OCI-LY7 (cell line): ENCODE data around the gene PLEKHM1. TPM values are rescaled to one million over a fixed set of nuclear protein-coding genes. Genes with fewer than 3 reads are reported as not detected.

Source experiments
- BruUV-seq: library from RNA; stranded (reverse); fragments of 400-500 nt; replicated peaks from 2 replicates; lab custom pipeline; 2021; lab: Mats Ljungman, UMichigan
- CTCF ChIA-PET: fragments of 300-600 bp; sonication (Branson Sonifier 250); formaldehyde crosslinking; loops from one replicate; lab custom pipeline; 2022; ENCODE audit warnings: antibody characterized with exemption; ENCODE audit not compliant: unreplicated experiment; lab: Charles Lee
- POLR2A ChIA-PET: fragments of 300-600 bp; sonication (Branson Sonifier 250); formaldehyde crosslinking; loops from one replicate; lab custom pipeline; 2022; ENCODE audit warnings: antibody characterized with exemption; lab: Charles Lee
- DNase-seq: peaks from one replicate; pipeline ENCODE4 v3.0.0-alpha.2; 2015; ENCODE audit warnings: low spot score
- H2AFZ ChIP-seq: fragments of 200-600 bp; sonication (generic), shearing (Covaris generic); 2 replicates; pipeline ENCODE4 v1.6.1; 2014; ENCODE audit warnings: mild to moderate bottlenecking, antibody characterized with exemption, low read length, moderate library complexity
- H3K27ac ChIP-seq: fragments of 200-600 bp; sonication (generic); 2 replicates; pipeline ENCODE4 v1.5.1; 2014; ENCODE audit warnings: mixed run types, low read depth, mild to moderate bottlenecking, moderate library complexity, low read length, inconsistent platforms; ENCODE audit not compliant: poor library complexity, severe bottlenecking
- H3K36me3 ChIP-seq: fragments of 200-600 bp; sonication (generic); 2 replicates; pipeline ENCODE4 v1.6.1; 2014; ENCODE audit warnings: mild to moderate bottlenecking, antibody characterized with exemption, low read length, moderate library complexity, mixed read lengths; ENCODE audit not compliant: insufficient read depth
- H3K4me1 ChIP-seq: fragments of 200-600 bp; sonication (generic); 2 replicates; pipeline ENCODE4 v1.5.1; 2014; ENCODE audit warnings: mild to moderate bottlenecking, low read length; ENCODE audit not compliant: insufficient read depth, poor library complexity, severe bottlenecking
- H3K4me2 ChIP-seq: fragments of 200-600 bp; sonication (generic); 2 replicates; pipeline ENCODE4 v1.6.1; 2014; ENCODE audit warnings: mild to moderate bottlenecking, low read length
- H3K4me3 ChIP-seq: fragments of 200-600 bp; sonication (generic); 2 replicates; pipeline ENCODE4 v1.5.1; 2014; ENCODE audit warnings: mild to moderate bottlenecking, low read depth, low read length; ENCODE audit not compliant: poor library complexity, severe bottlenecking
- H3K79me2 ChIP-seq: fragments of 200-600 bp; sonication (generic); 2 replicates; pipeline ENCODE4 v1.6.1; 2016; ENCODE audit warnings: low read depth, mild to moderate bottlenecking, low read length, moderate library complexity, mixed read lengths; ENCODE audit not compliant: insufficient read depth
- H3K9me2 ChIP-seq: fragments of 200-600 bp; sonication (generic); 2 replicates; pipeline ENCODE4 v1.6.1; 2016; ENCODE audit warnings: mild to moderate bottlenecking, low read length, mixed read lengths; ENCODE audit not compliant: insufficient read depth
- H3K9me3 ChIP-seq: fragments of 200-600 bp; sonication (generic); 2 replicates; pipeline ENCODE4 v1.6.1; 2014; ENCODE audit warnings: mild to moderate bottlenecking, mixed run types, low read length, mixed read lengths
- H4K20me1 ChIP-seq: fragments of 200-600 bp; sonication (generic); 2 replicates; pipeline ENCODE4 v1.6.1; 2014; ENCODE audit warnings: mild to moderate bottlenecking, antibody characterized with exemption, low read length, moderate library complexity, mixed read lengths; ENCODE audit not compliant: insufficient read depth
- CTCF ChIP-seq: fragments of 200-600 bp; sonication (generic); conservative IDR thresholded peaks from 2 replicates; pipeline ENCODE4 v1.5.1; 2014; ENCODE audit warnings: mild to moderate bottlenecking, antibody characterized with exemption, low read length, moderate library complexity, mixed read lengths
- EZH2phosphoT487 ChIP-seq: fragments of 200-600 bp; sonication (generic); IDR thresholded peaks from 2 replicates; pipeline ENCODE4 v1.6.1; 2018; ENCODE audit warnings: low read depth, borderline replicate concordance, mild to moderate bottlenecking, mixed run types, antibody characterized with exemption, low read length, moderate library complexity, mixed read lengths
- intact Hi-C: fragments of 100-400 bp; cut with micrococcal nuclease; formaldehyde crosslinking; loops from one replicate; pipeline ENCODE4 v1.10.0; 2022; ENCODE audit not compliant: unreplicated experiment
- total RNA-seq, 2 experiments: library from RNA; depleted of rRNA in 1 of 2; stranded (reverse); fragments of >200 nt in 1 of 2; shearing (Covaris generic) in 1 of 2; gene quantifications; 2 replicates each; pipeline ENCODE4 v1.2.3, GENCODE V29; 2014 to 2022

PLEKHM1 gene
- total RNA-seq, 2 experiments from 2014 or later, result 11.8 to 29.3 TPM

GRCh38 chr17:45413498-45413923 lies 77.0 kb downstream of the PLEKHM1 start:
- CTCF ChIA-PET, result no interaction called here
- no peak overlapping the region for H3K4me2 ChIP-seq

GRCh38 chr17:45411348-45412105 lies 79.0 kb downstream of the PLEKHM1 start:
- peaks cover 64% of the 10 kb centered on the region for H3K4me1 ChIP-seq
- 0 out of 2 replicates have a peak, but pooled peaks cover 6% of the 10 kb centered on the region for H4K20me1 ChIP-seq
- ChIA-PET POLR2A (no interaction called here), CTCF (no interaction called here)
- BruUV-seq, result no TSS peak
- H3K79me2 ChIP-seq, result peaks cover 36% of the 10 kb centered on the region
- intact Hi-C loops, result no loop called here
- H2AFZ ChIP-seq, result peak overlapping the region; percentile 80; the same call in 1 of the 2 replicates
- peaks cover 6% of the 10 kb centered on the region; the same call in 1 of the 2 replicates for H3K36me3 ChIP-seq
- TF ChIP-seq EZH2phosphoT487, result no peak
- TF ChIP-seq CTCF, result no peak
- H3K4me3 ChIP-seq, result no peak overlapping the region
- peak overlapping the region; percentile 92; the same call in 1 of the 2 replicates for H3K4me2 ChIP-seq
- no peaks in the 10 kb centered on the region for H3K9me3 ChIP-seq
- peak overlapping the region; percentile 68 for H3K27ac ChIP-seq
- DNase-seq, result no peak
- H3K9me2 ChIP-seq, result no peaks in the 10 kb centered on the region

More at GRCh38 chr17:45413498-45413923, 77.0 kb downstream of the PLEKHM1 start:
- H2AFZ ChIP-seq, result no peak overlapping the region
- H3K27ac ChIP-seq, result no peak overlapping the region
- H3K4me1 ChIP-seq, result peaks cover 45% of the 10 kb centered on the region
- no TSS peak for BruUV-seq
- POLR2A ChIA-PET, result no interaction called here
- peaks cover 17% of the 10 kb centered on the region for H3K79me2 ChIP-seq
- no peaks in the 10 kb centered on the region for H3K9me3 ChIP-seq
- H3K9me2 ChIP-seq, result no peaks in the 10 kb centered on the region
- intact Hi-C loops, result no loop called here
- H3K36me3 ChIP-seq, result no peaks in the 10 kb centered on the region
- TF ChIP-seq EZH2phosphoT487 (no peak), CTCF (no peak)
- no peak for DNase-seq
- H3K4me3 ChIP-seq, result no peak overlapping the region
- H4K20me1 ChIP-seq, result 0 out of 2 replicates have a peak, but pooled peaks cover 6% of the 10 kb centered on the region
